Esophagus squamous epithelium (tissue), 5 donors: ENCODE results near the gene ADAT1. TPM values are rescaled to one million over a fixed set of nuclear protein-coding genes. Genes with fewer than 3 reads are reported as not detected.

ENCODE experiments used
- DNase-seq: peaks from one replicate; lab custom pipeline; 2025; lab: John Stamatoyannopoulos, UW
- H3K27ac ChIP-seq, 4 donors: fragments of 200-600 bp; sonication (generic); one replicate each; pipeline ENCODE4 v1.5.1; 2016 to 2019; ENCODE audit warnings: mild to moderate bottlenecking in 1 of 4
- H3K27me3 ChIP-seq, 4 donors: fragments of 200-600 bp; sonication (generic); 1 replicate in 3 of 4; 2 replicates in 1 of 4; pipeline versions ENCODE4 v1.5.1 to v1.6.0; 2017 to 2021; ENCODE audit warnings: antibody characterized with exemption in 1 of 4
- H3K36me3 ChIP-seq, 3 donors: fragments of 200-600 bp; sonication (generic); one replicate each; pipeline ENCODE4 v1.5.1; 2016 to 2019
- H3K4me1 ChIP-seq, 3 donors: fragments of 200-600 bp; sonication (generic); one replicate each; pipeline ENCODE4 v1.5.1; 2017 to 2019
- H3K4me3 ChIP-seq, 4 donors: fragments of 200-600 bp; sonication (generic); 1 replicate in 3 of 4; 2 replicates in 1 of 4; pipeline ENCODE4 v1.5.1; 2016 to 2019; ENCODE audit warnings: mild to moderate bottlenecking in 2 of 4, moderate library complexity in 1 of 4
- H3K9me3 ChIP-seq, 3 donors: fragments of 200-600 bp; sonication (generic); one replicate each; pipeline ENCODE4 v1.5.1; 2016 to 2019
- POLR2A ChIP-seq, 4 donors: fragments of 450-650 bp; IDR thresholded peaks; one replicate each; pipeline ENCODE4 v1.6.1; 2017; ENCODE audit warnings: antibody characterized with exemption in 4 of 4, mild to moderate bottlenecking in 4 of 4, moderate library complexity in 3 of 4
- WGBS, 2 donors: methylation state at CpG; one replicate each; pipeline ENCODE4 v1.1.5; 2018; 5-methylcytosine and 5-hydroxymethylcytosine counted together
- intact Hi-C: fragments of 100-400 bp; cut with DNase I; formaldehyde crosslinking; loops from one replicate; pipeline ENCODE4 v1.15.0; 2022
- total RNA-seq, 4 donors: library from RNA; depleted of rRNA; stranded (reverse); fragments of >200 nt; gene quantifications; one replicate each; pipeline ENCODE4 v1.1.0, GENCODE V29; 2016
- TF ChIP-seq, protein P1 (sequence below), 6 experiments: fragments of 450-650 bp in 4 of 6; fragments of 200-600 bp in 2 of 6; sonication (generic) in 2 of 6; IDR thresholded peaks; one replicate each; pipeline ENCODE4 v1.5.1; 2016 to 2019; ENCODE audit warnings: antibody characterized with exemption in 6 of 6, mild to moderate bottlenecking in 4 of 6, moderate library complexity in 4 of 6
- donor health status: DM: yes; HTN: yes; CAD: no.

The ADAT1 gene
- total RNA-seq, 4 donors from 2014 or later: 17.9 to 35.2 (median 25.3) TPM

DNA sequence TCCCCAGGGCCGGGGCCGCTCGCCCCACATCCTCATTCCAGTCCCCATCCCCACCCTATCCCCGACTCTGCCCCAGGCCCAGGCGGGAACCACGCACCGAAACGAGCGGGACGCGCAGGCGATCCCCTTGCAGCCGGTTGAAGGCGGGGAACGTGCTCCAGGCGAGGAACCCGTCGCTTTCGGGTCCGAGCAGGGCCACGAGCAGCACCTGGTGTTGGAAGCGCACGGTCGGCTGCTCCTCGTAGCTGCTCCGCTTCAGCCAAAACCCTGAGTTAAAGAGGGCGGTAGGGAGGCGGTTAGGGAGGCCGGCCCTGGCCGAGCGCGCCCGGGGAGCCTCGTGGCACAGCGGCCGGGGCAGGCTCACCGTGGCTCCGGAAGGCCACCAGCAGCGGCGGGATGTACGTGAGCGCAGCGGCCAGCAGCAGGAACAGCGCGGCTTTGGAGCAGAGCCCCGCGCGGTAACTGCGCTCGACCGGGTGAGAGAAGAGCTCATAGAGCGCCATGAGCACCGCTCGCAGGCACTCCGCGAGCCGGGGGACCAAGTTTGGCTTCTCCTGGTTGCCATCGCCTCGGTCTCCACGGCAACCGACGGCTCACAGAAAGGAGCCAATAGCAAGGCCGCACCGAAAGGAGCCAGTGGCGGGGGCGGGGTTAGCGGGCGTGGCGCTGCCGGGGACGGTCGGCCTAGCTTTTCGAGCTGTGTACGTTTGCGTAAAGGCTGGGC lies 67.2 kb downstream of the ADAT1 start, which contains the start of gene TMEM231:
TSS of gene TMEM231 (minus strand) at position 546 of the 724 bp plus-strand sequence. CDS start at position 503, 43 bp downstream.
- no peaks in the 10 kb centered on the region for H3K9me3 ChIP-seq
- peak within 1 kb of the TSS; percentile 49 to 84 (median 76) for H3K4me3 ChIP-seq
- TF ChIP-seq, protein P1, sequence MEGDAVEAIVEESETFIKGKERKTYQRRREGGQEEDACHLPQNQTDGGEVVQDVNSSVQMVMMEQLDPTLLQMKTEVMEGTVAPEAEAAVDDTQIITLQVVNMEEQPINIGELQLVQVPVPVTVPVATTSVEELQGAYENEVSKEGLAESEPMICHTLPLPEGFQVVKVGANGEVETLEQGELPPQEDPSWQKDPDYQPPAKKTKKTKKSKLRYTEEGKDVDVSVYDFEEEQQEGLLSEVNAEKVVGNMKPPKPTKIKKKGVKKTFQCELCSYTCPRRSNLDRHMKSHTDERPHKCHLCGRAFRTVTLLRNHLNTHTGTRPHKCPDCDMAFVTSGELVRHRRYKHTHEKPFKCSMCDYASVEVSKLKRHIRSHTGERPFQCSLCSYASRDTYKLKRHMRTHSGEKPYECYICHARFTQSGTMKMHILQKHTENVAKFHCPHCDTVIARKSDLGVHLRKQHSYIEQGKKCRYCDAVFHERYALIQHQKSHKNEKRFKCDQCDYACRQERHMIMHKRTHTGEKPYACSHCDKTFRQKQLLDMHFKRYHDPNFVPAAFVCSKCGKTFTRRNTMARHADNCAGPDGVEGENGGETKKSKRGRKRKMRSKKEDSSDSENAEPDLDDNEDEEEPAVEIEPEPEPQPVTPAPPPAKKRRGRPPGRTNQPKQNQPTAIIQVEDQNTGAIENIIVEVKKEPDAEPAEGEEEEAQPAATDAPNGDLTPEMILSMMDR (IDR thresholded peaks at IDR 0.05): no peak
- TF ChIP-seq POLR2A (IDR thresholded peaks at IDR 0.05): no peak
- intact Hi-C loops: no loop called here
- no peaks in the 10 kb centered on the region for H3K36me3 ChIP-seq
- 0 to 2% methylated on average over 12 to 13 of the region's 75 CpGs for WGBS, 2 donors
- DNase-seq: peak; percentile 84
- peak within 1 kb of the TSS; percentile 64 to 87 (median 76) for H3K27ac ChIP-seq
- peaks cover 0 to 21% (median 0%) of the 10 kb centered on the region in 3 donors for H3K4me1 ChIP-seq
- no peaks in the 10 kb centered on the region for H3K27me3 ChIP-seq

DNA sequence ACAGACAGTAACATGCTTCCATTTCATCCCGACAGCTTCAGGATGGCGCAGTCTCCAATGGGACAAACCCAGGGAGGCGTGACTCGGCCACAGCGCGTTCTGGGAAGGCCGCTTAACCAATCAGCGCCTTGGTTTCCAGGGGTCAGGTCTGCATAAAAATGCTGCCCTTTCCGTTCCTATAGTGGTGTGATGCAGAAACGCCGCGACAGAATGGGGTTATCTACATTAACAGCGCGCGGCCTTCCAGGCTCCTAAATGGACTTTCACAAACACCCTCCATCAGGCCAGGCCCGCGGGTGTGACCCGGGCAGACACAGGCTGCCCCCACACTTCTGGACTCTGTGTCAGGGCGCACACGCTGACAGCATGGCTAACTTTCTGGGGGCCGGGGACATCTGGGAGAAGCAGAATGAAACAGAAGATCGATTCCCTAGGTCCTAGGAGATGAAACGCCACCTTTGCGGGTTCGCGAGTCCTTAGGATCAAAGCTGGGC lies 67.8 kb downstream of the ADAT1 start:
- no peak for DNase-seq
- peak overlapping the region; percentile 64 to 87 (median 76) for H3K27ac ChIP-seq
- H3K9me3 ChIP-seq: no peaks in the 10 kb centered on the region
- no peaks in the 10 kb centered on the region for H3K27me3 ChIP-seq
- intact Hi-C loops: no loop called here
- TF ChIP-seq, protein P1 (IDR thresholded peaks at IDR 0.05): no peak
- TF ChIP-seq POLR2A (IDR thresholded peaks at IDR 0.05): peak in 1 of 4 donors; percentile 12
- peak overlapping the region; percentile 49 to 84 (median 76) for H3K4me3 ChIP-seq
- H3K36me3 ChIP-seq: no peaks in the 10 kb centered on the region
- 4 to 10% methylated on average over 8 to 20 of the region's 26 CpGs for WGBS, 2 donors
- peaks cover 0 to 22% (median 0%) of the 10 kb centered on the region in 3 donors for H3K4me1 ChIP-seq

DNA sequence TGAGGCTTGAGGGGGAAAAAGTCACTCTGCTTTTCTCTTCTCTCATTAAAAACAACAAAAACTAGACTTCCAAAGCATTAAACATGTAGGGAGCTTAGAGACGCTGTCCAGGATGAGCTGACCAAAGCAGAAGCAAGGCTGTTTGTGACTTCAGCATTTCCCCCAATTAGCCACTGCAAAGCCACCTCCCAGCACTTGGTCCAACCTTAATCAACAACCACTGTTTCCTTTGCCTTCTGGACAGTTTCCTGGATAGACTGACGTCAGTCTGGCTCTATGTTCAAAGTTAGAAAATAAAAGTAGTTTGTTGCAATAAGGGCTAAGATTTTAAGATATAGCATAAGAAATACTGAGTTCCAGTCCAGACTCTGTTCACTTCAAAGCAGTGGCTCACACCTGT lies 70.1 kb downstream of the ADAT1 start:
- Histone ChIP-seq H3K36me3 (no peaks in the 10 kb centered on the region), H3K9me3 (no peaks in the 10 kb centered on the region), H3K4me3 (no peak overlapping the region), H3K27me3 (no peaks in the 10 kb centered on the region), H3K4me1 (peaks cover 0 to 25% (median 0%) of the 10 kb centered on the region in 3 donors), H3K27ac (peak overlapping the region in 1 of 4 donors; percentile 44)
- intact Hi-C loops: no loop called here
- DNase-seq: no peak
- 73% methylated on average over 2 of the region's 2 CpGs; no CpG with 5 or more reads in 1 of the 2 donors for WGBS, 2 donors
- TF ChIP-seq, protein P1 (IDR thresholded peaks at IDR 0.05): no peak
- no peak for TF ChIP-seq POLR2A (IDR thresholded peaks at IDR 0.05)

DNA sequence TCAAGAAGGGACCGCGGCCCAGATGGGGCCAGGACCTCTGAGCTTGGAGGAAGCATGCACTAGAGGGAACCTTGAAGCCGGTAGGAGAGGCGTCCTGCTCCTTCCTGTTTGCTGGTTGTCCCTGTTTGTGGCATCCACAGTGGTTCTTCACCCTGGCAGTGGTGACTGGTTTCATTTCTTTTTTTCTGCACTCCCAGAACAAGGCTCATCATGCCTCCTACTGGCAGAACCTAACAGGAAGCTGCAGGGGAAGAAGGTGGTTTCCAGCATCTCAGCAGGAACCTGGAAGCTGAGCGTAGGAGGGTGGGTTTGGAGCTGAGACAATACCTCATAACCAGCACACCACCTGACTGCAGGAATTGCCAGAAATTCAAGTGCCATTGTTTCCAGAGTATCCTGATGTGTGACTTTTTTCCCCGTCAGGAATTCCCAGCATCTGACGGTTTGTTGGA lies 72.8 kb downstream of the ADAT1 start:
- Histone ChIP-seq H3K9me3 (no peaks in the 10 kb centered on the region), H3K36me3 (no peaks in the 10 kb centered on the region), H3K4me1 (peaks cover 0 to 12% (median 0%) of the 10 kb centered on the region in 3 donors), H3K27ac (peak overlapping the region in 3 of 4 donors; percentile 35 to 64 (median 47)), H3K27me3 (no peaks in the 10 kb centered on the region), H3K4me3 (peak overlapping the region in 3 of 4 donors; percentile 6 to 54 (median 8))
- no peak for DNase-seq
- TF ChIP-seq, protein P1 (IDR thresholded peaks at IDR 0.05): peak; percentile 24 to 80 (median 48)
- no peak for TF ChIP-seq POLR2A (IDR thresholded peaks at IDR 0.05)
- intact Hi-C loops: no loop called here
- WGBS, 2 donors: 33 to 38% methylated on average over 7 of the region's 7 CpGs

Other genes with a start within 250 kb of the ADAT1 start
- 10 to 100 TPM; 32.8 to 55.8 (median 45.7) TPM for gene CFDP1, start 189.8 kb downstream of the ADAT1 start, total RNA-seq
- gene TMEM170A, start 158.6 kb downstream of the ADAT1 start, total RNA-seq: 10 to 100 TPM; 11.6 to 19.8 (median 14.6) TPM
- gene CHST6, start 127.8 kb downstream of the ADAT1 start, total RNA-seq: 1 to 10 TPM in 3 of 4 donors, under 1 TPM in 1; 0.97 to 6.9 (median 4.2) TPM
- gene CHST5, start 87.2 kb downstream of the ADAT1 start, total RNA-seq: under 1 TPM in 1 of 4 donors, not detected in 3; 0.19 TPM
- gene TMEM231, start 67.0 kb downstream of the ADAT1 start, total RNA-seq: 1 to 10 TPM; 1.2 to 4.2 (median 1.9) TPM
- 10 to 100 TPM; 47.4 to 75.0 (median 65.2) TPM for gene GABARAPL2, start 56.9 kb downstream of the ADAT1 start, total RNA-seq
- 100 to 1,000 TPM in 3 of 4 donors, 10 to 100 TPM in 1; 85.7 to 130 (median 123) TPM for gene KARS1, start 24.4 kb upstream of the ADAT1 start, total RNA-seq
- 10 to 100 TPM; 32.8 to 42.3 (median 36.3) TPM for gene TERF2IP, start 24.5 kb upstream of the ADAT1 start, total RNA-seq
- gene CPHXL2, start 53.7 kb upstream of the ADAT1 start, total RNA-seq: not detected
- not detected for gene DUXB, start 78.2 kb upstream of the ADAT1 start, total RNA-seq
- not detected for gene CPHXL, start 103.2 kb upstream of the ADAT1 start, total RNA-seq